Dedifferentiated amniotic fluid mesenchymal stem cell (primary cell): ENCODE measurements around the gene DPYD.
"Not testable (repeated sequence)": the region's sequence is repeated elsewhere in the genome, so short reads cannot be mapped to it uniquely, and the experiment has no call there.

Experiments
- DNase-seq: peaks from one replicate; pipeline ENCODE4 v3.0.0-alpha.2; 2016; ENCODE audit errors: extremely low spot score

Gene DPYD

DNA sequence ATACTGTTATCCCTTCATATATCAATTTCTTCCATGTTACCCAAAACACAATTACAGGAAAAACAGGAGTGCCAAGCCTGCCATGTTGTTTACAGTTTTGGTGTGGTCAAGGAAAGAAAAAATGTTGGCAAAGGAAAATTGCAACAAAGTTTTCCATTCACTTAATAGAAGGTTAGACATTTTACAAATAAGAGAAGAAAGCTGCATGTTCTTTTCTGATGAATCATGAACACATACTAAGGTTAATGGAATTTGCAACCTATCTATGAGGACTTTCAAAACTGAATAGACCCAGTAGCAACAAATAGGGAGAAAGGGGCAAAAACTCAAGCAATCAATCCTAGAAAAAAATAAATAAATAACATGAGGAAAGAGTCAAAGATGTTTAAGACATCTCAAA is 556.7 kb downstream of the DPYD start:
- no peak for DNase-seq

DNA sequence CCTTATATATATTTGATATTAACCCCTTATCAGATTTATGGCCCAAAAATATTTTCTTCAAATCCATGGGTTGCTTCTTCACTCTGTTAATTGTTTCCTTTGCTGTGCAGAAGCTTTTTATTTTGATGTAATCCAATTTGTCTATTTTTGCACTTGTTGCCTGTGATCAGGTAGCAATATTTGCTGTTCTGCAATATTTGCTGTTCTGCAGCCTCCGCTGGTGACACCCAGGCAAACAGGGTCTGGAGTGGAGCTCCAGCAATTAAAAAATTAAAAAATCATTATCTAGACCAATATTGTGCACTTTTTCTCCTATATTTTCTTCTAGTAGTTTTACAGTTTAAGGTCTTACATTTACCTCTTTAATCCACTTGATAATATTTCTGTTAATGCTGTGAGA is 564.5 kb downstream of the DPYD start:
- DNase-seq, result no peak

DNA sequence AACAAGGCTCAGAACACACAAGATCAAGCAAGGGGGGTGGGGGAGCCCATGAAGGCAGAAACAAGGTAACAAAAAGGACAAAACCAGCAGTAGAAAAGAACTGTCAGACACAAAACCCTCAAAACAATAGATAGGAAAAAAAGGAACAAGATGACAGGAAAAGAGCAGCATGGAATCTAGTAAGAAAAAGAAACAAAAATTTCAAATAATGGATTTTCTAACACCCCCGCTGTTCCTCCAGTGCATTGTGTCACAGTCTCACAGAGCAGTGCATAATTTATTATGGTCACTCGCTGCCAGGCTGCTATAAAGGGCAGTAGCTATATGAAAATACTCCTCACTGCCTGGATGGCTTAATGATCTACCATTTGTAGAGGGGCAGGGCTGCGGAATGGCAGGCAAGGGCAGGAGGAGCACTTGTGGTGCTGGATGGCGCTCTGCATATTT is 567.9 kb downstream of the DPYD start:
- no peak for DNase-seq

DNA sequence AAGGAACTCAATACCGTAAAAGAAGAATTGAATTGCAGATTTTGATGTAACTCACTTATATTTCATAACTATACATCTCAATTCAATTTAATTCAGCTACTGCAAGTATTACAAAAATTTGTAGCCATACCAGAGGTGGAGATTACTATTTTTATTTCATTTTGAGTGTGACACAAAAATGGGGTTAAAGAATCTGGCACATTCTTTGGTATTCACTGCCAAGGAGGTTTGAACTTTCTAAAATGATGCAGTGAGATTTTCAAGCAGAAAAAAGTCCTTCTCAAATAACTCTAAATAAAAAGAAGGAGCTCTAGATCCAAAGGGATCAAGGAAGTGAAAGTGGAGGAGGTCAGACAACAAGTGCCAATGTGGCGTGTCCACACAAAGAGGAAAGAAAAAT is 569.0 kb downstream of the DPYD start:
- no peak for DNase-seq

DNA sequence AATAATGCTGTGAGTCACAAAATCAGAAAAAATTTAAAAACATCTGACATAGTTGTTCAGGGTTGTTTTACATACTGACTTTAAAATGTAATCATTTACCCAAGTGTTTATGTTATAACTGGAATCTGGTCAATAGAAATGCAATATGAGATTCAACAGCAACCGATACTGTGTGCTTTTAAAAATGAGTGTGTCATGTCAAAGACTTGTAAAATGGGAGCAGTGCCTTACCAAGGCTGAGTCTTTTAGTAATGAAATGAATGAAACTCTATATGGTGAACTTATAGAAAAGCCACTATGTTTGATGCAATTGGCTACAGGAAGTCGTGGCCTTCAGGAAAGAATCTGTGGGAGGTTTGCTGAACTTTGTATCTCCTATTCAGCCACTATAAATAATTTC is 570.2 kb downstream of the DPYD start:
- DNase-seq, result peak; percentile 21

DNA sequence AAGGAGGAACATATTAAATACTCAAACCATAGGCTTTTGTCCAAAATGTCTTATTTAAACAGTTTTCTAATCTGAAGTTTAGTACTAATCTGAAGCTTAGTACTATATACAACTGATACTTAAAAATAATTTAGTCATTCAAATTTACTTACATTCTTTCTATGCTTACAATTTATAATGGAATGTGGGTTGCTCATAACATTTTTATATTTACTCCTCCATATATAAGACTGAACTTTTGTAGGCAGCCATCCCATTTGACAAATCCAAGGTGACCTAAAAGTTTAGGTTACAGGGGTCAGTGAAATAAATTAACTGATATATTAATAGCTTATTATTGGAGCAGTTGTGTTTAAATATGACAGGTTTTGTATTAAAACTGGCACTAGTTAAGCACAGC is 570.6 kb downstream of the DPYD start:
- DNase-seq, result no peak

DNA sequence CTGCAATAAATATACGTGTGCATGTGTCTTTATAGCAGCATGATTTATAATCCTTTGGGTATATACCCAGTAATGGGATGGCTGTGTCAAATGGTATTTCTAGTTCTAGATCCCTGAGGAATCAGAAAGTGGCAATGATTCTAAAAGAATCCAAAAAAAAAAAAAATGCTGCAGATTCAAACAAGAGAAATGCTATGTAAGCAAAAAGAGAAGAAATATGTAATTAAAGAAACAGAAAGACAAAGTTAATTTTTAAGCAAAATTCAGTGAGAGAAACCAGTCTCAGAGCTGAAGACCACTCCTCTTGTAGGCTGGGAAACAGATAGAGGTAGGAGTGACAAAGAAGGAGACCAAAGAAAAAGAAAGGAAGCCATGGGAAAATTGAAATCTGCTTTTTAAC is 571.0 kb downstream of the DPYD start:
- DNase-seq, result not testable (repeated sequence)

DNA sequence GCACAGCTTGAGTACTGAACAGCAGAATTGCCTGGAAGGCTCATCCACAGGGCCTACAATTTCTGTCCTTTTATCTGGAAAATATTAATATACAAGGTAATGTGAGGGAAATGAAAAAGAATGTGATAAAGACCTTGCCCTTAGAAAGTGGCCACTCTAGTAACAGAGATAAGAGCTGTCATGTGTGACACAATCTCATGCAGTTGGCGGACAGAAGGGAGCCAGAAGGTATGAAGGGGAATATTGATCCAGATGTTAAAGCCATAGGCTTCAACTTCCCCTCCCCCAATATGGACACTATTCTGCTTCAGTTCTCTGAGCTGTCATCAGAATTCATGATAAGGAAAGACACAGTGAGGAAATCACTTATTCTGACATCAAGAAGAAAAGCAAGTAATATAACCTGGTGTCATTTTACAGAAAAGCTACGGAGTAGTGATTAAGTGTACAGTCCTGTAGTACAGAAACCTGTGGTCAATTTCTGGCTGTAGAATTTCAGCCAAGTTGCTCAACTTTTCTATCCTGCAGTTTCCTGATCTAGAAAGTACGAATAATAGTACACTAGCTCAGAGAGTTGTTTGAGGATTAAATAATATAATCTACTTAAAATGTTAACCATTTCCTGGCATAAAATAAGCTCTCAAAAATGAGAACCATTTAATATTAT is 572.1 kb downstream of the DPYD start:
- DNase-seq, result no peak

DNA sequence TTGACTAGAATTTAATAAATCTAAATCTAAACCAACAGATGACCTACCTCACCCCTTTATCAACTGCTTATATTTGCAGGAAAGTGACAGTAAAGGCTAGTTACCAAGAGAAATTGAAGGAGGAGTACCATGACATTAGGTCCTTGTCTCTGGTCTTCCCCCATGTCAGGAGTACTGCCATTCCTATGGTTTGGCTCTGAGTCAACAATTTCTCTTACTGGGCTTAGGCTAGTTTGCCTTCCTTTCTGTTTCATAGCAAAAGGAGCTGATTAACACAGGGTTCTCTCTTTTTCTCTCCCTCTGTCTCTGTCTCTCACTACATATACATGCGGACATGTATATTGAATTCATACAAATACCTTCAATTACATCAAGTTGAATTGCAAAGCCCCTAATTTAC is 579.9 kb downstream of the DPYD start:
- peak; percentile 58 for DNase-seq

DNA sequence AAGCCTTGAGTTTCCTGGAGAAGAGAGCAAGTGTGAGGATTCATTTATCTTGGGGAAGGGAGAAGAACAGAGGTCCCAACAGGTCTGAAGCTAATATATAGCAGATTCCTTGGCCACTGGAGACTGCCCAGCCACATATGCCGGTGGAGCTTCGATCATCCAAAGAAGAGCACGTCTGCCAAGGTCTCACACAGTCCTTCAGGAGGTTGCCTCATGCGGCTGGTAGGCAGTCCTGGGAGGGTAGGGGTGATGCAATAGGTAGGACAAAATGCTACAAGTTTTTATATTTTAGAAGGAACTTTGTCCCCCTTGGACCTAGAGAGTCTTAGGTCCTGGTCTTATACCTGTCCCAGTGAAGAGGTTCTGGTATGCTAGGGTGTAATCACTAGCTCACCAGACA is 582.5 kb downstream of the DPYD start:
- DNase-seq, result no peak

DNA sequence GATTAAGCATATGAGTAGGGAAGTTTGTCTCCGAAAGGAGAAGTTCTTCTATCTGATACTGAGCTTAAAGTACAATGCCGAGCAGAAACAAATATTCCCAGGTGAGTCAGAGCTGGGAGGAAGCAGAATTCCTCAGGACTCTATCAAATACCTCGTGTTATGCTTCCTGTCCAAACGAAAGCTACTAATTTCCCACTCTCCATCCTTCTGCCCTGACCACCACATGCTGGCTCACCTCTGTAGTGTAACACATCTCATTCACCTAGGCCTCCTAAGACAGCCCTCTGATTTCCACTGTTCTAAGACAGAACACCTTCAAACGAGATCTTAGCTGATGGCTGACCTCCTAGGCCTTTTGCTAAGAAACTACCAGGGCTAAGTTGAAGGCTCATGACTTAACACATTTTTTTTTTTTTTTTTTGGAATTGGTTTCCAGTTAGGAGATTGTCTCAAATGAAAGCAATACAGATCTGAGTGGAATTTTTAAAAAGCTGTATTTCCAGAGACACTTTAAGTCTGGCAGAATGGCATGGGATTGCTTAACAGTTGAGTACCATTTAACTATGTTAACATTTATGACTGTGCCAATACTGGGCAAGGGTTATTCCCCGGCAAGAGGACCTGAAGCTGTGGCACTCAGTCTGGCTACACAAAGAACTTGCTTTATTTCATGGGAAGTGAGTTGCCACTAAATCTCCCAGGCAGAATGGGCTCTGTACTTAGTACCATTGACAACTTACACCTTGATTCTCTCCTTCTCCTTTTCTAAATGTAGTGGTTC is 583.4 kb downstream of the DPYD start:
- no peak for DNase-seq

DNA sequence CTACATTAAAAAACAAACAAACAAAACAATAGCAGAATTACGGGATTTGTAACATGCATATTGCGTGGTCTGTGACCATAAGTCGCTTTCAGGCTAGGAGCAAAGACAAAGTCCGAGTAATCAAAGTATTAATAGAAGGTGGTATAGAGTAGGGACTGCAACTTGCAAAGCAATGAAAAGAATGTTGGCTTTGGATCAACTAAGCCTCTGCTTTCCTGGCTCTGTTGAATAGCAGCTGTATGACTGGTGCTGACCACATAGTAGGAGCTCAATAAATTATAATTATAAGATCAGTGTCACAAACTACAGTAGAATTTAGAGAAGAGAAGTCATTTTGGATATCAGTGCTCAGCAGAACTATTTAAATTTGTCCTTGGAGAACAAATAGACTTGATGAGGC is 586.4 kb downstream of the DPYD start:
- peak; percentile 31 for DNase-seq

DNA sequence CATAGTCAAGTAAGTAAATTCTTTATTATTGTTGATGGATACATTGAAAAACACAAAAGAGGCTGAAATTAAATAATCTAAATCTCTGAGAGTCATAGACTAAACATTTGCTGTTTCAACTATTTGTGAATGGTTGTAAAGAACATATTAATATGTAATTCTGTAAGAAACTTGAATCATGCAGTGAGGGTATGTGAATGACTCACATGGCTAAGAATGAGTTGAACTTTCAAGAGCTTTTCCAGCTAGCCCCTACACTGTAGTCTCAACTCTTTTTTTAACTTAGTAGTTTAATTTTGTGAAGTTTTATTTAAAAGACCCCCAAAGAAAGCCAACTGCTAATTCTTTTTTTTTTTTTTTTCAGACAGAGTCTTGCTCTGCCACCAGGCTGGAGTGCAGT is 588.1 kb downstream of the DPYD start:
- peak; percentile 53 for DNase-seq

DNA sequence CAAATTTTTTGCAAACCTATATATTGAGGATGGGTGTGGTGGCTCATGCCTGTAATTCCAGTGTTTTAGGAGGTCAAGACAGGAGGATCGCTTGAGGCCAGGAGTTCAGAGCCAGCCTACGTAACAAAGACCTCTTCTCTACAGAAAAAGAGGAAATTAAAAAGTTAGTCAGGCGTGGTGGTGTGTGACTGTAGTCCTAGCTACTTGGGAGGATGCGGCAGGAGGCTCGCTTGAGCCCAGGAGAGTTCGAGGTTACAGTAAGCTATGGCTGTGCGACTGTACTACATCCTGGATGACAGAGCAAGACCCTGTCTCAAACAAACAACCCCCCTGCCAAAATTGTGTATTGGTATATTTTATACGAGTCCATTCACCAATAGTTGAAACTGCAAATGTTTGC is 589.7 kb downstream of the DPYD start:
- DNase-seq, result no peak

DNA sequence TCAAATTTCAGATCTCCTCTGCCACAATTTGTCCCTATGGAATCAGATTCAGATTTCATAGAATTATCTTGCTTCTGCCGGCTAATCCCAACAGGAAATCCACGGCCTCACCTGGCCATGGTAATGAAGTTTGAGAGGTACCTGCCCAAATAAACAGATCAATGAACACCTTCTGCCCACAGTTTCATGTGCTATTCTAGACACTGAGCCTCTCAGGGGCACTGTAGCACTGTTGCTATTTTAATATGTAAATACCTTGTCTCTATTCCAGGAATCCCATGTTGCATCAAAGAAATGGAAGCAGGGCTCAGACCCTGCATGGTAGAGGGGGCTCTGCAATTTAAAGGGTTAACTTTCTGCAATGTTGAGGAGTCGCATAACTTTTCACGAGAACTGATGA is 606.1 kb downstream of the DPYD start:
- DNase-seq, result no peak

DNA sequence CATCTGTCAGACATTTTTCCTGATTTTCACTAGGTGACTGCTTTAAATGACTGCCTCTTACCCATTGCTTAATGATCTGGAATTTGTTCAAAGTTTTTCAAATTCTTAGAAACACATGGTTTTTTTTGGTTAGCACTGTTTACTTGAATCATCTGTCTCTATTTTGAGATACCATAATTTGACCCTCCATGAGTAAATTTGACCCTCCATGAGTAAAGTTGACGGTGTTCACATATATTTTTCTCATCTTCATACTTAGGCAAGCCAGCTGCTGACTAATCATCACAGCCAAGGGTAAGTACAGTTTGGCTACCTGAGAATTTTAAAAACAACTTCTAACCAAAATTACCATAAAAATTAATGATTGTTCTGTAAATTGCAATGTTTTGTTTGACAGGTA is 612.7 kb downstream of the DPYD start:
- no peak for DNase-seq

DNA sequence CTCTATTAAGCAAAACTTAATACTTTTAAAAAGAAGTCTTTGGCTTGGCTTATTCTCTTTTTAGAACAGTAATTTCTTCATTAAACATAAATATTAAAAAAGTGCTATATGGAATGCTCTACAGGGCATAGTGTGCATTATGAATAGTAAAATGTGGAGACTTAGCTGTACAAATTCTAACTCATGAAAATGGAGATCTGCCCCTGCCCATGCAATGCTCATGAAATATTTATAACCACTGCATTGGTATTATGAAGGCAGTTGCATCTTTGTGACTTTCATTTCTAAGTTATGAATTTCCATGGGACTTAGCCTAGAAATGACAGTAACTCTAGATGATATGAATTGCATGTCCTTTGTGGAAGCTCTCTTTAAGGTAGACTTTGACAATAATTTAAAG is 613.3 kb downstream of the DPYD start:
- no peak for DNase-seq

DNA sequence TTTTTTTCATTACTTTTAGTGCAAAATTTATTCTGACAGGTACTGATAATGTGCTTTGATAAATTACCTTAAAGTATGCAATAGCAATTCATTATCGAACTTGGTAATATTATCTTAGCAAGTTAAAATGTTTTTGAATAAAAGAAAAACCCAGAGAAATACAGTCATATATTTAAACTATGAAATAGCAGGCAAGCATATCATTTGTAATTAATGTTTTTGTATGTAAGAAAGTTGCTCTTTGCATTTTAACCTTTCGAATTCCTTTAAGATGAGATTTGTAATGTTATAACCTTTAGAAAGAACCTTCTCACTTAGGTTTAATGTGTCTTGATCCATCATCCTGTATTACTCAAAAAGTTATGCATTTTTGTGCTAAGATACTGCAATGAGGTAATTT is 613.7 kb downstream of the DPYD start:
- no peak for DNase-seq

DNA sequence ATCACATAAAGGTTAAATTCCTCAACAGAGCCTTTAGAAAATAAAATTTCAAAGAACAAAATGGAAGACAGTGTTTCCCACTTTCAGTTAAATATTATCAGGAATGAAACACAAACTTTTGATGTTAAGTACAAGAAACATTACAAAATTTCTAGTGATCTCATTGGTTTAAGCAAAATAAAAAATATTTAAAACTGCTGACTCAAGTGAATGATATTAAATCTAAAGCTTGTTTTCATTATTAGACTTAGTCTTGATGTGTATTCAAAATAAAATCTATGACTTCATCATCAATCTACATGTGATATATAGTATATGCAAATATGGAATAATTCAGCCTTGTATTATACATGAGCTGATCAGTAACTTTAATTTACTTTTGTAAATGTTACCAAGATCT is 614.3 kb downstream of the DPYD start:
- DNase-seq, result no peak

DNA sequence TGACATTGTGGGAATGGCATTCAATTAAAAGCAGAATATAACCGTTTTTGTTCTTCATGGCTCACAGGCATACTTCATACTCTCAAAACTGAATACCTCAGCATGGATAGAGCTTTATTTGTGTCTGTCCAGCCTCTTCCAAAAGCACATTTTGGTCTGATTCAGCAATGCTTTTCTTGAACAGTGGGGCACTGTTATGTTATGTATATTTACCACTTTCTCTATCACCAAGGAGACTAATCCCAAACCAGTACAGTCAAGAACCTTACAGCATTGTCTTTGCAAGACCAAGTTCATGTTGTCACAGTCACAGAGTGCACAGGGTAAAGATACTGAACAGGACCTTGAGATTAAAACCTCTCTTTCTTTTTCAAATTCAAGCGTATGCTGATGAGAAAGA is 616.5 kb downstream of the DPYD start:
- no peak for DNase-seq

DNA sequence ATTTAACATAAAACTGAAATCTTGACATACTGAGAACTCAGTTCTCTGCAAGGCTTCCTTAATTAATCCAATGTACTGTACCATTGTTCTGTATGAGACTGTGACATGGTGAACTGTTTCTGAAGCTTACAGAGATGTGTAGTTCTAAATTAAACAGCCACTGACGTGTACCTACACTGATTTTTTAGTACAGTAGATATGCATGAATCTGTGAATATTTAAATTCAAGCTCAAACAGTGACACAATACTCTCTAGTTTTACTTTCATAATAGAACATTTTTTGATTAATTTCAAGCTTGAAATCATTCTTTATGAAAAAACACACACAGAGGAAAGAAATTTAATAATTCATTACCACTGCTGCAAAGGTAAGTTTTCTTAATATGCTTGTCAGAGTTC is 621.9 kb downstream of the DPYD start:
- no peak for DNase-seq

DNA sequence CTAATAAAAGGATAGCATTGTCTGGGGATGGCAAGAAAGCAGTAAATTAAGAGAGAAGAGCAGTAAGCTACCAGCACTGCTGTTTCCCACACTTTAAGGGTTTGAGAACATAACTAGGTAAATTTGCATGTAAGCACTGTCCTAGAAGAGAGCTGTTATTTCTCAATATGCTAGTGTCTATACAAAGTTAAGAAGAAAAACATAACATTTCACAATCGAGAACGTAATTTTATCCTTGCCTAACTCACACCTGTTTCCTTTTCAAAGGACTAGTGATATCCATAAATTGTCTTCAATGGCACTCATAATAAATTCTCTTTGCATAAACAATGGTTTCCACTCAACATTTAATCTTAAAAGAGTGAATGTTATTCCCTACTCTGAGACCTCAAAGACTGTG is 623.2 kb downstream of the DPYD start:
- no peak for DNase-seq

DNA sequence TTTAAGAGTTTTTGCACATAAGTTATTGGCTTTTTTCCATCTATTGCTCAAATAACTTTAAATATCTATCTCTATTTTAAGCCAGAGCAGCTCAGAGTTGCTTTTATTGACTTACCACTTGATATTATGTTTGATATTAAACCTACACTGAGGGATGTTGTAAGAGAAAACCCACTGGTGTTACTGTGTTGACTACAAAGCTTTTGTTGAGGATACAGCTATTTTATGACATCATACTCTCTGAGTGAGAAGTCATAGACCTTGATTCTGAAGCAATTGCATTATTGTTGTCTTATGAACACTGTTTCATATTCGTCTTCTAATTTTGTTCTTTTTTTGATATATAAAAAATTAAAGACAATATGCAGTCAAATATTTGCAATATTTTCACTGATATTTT is 638.9 kb downstream of the DPYD start:
- no peak for DNase-seq
